AG04449 (cell line): ENCODE measurements around the gene SOCS3.
"Not testable (repeated sequence)": the region's sequence is repeated elsewhere in the genome, so short reads cannot be mapped to it uniquely, and the experiment has no call there.

Experiments
- CTCF ChIA-PET: fragments of 350-600 bp; formaldehyde crosslinking; extraction: SDS; loops from one replicate; lab custom pipeline; 2021; ENCODE audit warnings: antibody characterized with exemption; lab: Yijun Ruan, JAX
- POLR2A ChIA-PET: fragments of 400-600, 350-600 bp; formaldehyde crosslinking; extraction: SDS; loops from one replicate; lab custom pipeline; 2020; ENCODE audit warnings: antibody characterized with exemption, inconsistent platforms; lab: Yijun Ruan, JAX
- DNase-seq: peaks from one replicate; pipeline ENCODE4 v3.0.0-alpha.2; 2010; ENCODE audit warnings: low read depth, low spot score
- H3K4me3 ChIP-seq: 2 replicates; pipeline ENCODE4 v1.5.1; 2011; ENCODE audit warnings: low read depth, mild to moderate bottlenecking, control low read depth, low read length
- TF ChIP-seq, protein P1 (sequence below): IDR thresholded peaks from one replicate; pipeline ENCODE4 v1.5.1; 2011; ENCODE audit warnings: mild to moderate bottlenecking, moderate library complexity, low read length, control low read depth, inconsistent platforms; ENCODE audit not compliant: insufficient read depth; ENCODE audit errors: missing control alignments

The SOCS3 gene

DNA sequence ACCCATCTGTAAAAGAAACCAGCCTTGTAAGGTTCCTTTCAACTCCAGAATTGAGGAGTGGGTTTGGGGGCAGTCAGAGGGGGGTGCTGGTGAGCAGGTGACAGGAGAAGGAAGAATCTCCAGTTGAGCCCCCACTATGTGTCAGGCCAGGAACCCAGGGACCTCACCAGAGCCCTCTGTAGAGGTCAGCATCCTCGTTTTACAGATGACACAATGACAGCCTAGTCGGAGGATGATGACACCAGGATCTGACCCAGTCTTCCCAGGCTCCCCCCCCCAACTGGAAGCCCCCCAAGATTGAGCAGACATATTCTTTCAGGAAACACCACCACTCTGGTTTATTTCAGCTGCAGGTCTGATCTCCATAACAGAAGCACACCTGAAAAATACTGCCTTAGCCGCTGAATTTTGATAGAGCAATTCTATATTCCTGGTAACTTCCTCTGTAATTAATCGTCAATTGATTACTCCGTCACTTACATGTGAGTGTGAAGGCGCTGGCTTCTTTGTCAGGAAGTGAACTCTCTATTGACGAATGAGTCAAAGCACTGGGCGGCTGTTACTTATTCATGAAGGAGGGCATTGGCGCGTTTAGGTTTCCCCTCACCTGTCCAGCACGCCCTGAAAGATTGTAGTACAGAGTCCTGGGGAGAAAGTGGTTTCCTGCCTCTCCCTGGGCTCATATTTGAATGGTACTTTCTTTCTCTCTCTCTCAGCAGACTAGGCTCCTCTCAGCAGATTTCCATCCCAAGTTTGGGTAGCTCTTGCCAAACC, 21.2 kb downstream of the SOCS3 start:
- CTCF ChIA-PET: interaction anchor here (1.0 to 1.4 kb wide), 3 partner anchors 10 to 22 kb away, joined by 4 to 6 read pairs (median 4); no protein-coding TSS in a partner anchor
- H3K4me3 ChIP-seq: no peak overlapping the region
- POLR2A ChIA-PET: no interaction called here
- TF ChIP-seq, protein P1, sequence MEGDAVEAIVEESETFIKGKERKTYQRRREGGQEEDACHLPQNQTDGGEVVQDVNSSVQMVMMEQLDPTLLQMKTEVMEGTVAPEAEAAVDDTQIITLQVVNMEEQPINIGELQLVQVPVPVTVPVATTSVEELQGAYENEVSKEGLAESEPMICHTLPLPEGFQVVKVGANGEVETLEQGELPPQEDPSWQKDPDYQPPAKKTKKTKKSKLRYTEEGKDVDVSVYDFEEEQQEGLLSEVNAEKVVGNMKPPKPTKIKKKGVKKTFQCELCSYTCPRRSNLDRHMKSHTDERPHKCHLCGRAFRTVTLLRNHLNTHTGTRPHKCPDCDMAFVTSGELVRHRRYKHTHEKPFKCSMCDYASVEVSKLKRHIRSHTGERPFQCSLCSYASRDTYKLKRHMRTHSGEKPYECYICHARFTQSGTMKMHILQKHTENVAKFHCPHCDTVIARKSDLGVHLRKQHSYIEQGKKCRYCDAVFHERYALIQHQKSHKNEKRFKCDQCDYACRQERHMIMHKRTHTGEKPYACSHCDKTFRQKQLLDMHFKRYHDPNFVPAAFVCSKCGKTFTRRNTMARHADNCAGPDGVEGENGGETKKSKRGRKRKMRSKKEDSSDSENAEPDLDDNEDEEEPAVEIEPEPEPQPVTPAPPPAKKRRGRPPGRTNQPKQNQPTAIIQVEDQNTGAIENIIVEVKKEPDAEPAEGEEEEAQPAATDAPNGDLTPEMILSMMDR: no peak
- DNase-seq: no peak

DNA sequence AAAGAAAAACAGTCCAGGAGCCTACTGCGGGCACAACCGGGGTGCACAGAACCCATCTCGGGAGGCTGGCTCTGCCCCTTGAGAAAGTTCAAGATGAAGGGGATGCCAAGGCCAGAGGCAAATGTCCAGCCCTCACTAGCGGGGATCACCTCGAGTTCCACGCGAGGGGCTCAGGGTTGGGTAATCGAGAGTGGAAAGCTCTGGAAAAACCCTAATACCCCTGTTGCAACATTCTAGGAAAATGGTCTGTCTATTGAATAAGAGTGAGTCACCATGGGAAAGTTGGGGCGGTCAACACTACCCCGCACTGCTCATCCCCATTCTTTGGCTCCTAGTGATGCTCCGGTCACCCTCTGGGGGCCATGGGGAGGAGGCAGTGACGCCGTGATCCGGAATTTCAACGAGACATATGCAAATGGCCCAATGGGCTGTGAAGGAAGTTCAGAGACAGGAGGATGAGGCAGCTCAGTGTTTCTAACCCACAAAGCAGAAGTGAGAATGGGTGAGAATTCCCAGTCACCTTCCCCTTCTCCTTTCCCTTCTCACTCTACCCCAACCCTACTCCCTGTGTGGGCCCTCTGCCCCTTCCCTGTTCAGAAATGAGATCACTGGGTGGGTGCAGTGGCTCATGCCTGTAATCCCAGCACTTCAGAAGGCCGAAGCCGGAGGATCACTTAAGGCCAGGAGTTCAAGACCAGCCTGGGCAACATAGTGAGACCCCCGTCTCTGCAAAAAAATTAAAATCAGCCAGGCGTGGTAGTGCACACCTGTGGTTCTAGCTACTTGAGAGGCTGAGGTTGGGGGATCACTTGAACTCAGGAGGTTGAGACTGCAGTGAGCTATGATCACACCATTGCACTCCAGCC, 22.4 kb downstream of the SOCS3 start:
- ChIA-PET POLR2A (interaction anchor here (0.5 to 0.8 kb wide), 2 partner anchors 19 to 84 kb away, joined by 3 read pairs; no protein-coding TSS in a partner anchor), CTCF (interaction anchor here (1.0 to 1.4 kb wide), 2 partner anchors 11 to 24 kb away, joined by 4 to 6 read pairs; no protein-coding TSS in a partner anchor)
- no peak for DNase-seq
- TF ChIP-seq, protein P1: no peak
- H3K4me3 ChIP-seq: no peak overlapping the region

DNA sequence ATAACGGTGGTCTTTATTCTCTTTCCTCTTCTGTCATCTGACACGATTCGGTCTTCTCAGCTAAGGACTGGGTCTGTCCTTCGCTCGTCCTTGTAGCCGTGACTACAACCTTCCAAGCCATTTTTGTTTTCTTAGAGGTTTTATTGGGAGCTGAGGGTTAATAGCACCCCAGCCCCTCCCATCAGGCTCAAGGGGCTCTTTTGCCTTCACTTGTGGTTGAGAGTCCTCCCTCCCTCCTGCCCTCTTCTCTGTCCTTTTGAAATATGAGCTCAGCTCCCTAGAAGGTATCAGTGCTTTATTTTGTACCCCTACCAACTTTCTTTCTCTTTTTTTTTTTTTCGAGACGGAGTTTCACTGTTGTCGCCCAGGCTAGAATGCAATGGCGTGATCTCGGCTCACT, 24.7 kb downstream of the SOCS3 start:
- DNase-seq: no peak
- no peak overlapping the region for H3K4me3 ChIP-seq
- ChIA-PET POLR2A (interaction anchor here (0.9 to 2.4 kb wide), 4 partner anchors 16 to 25 kb away, joined by 3 to 9 read pairs (median 4); partner anchors contain the start of gene SOCS3), CTCF (interaction anchor here (0.9 to 2.7 kb wide), 7 partner anchors 8 to 87 kb away, joined by 3 to 15 read pairs (median 5); no protein-coding TSS in a partner anchor)
- TF ChIP-seq, protein P1: no peak

DNA sequence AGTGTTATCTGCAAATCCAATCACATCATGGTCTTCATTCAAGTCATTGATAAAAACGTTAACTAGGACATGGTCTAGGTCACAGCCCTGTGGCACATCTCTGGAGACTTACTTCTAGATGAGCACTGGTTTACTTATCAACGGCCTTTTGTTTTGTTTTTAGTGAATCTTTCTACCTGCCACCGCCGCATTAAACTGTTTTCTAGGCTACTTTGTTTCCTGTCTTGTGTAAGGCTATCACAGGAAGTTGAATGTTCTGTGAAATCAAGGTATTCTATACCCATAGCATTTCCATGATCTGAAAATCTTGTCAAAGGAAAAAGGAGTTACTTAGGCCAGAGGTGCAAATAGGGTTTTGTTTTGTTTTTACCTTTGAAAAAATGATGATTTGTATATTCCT, 26.9 kb downstream of the SOCS3 start:
- CTCF ChIA-PET: no interaction called here
- TF ChIP-seq, protein P1: no peak
- no peak for DNase-seq
- H3K4me3 ChIP-seq: no peak overlapping the region
- POLR2A ChIA-PET: no interaction called here

DNA sequence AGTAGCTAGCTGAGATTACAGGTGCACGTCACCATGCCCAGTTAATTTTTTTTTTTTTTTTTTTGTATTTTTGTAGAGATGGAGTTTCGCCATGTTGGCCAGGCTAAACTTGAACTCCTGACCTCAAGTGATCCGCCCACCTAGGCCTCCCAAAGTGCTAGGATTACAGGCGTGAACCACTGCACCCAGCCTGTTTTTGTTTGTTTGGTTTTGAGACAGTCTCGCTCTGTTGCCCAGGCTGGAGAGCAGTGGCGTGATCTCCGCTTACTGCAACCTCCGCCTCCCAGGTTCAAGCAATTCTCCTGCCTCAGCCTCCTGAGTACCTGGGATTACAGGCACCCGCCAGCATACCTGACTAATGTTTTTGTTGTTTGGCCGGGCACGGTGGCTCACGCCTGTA, 28.5 kb downstream of the SOCS3 start:
- DNase-seq, H3K4me3 ChIP-seq, CTCF ChIA-PET: not testable (repeated sequence)
- POLR2A ChIA-PET: interaction anchor here (0.6 kb wide), 1 partner anchor 14 kb away, joined by 3 read pairs; no protein-coding TSS in a partner anchor

DNA sequence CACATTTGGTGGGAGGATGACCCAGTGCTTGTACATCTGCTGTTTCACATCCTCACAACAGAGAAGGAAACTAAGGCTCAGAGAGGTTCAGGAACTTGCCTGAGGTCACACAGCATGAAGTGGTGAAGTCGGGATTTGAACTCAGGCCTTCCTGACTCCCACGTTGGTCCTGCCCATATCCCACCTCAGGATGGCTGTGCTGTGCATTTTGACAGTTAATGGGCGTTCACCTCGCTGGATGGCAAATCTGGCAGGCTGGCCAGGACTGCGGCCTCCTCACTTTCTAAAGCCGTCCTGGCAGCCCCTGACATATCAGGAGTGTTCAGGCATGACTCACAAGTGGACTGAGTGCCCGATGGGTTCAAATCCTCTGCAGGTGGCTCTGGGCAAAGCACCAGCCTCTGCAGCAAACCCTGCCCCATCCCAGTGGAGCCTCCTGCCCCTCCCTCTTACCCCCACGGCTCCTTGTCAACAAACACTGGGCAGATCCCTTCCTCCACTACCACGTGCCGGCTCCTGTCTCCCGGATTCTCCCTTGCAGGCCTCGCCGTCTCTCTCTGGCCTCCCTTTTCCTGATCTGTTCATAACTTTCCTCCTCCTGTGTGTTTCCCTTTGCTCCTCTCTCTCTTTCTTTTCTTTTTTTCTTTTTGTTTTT, 29.2 kb downstream of the SOCS3 start:
- ChIA-PET POLR2A (interaction anchor here (0.5 to 2.5 kb wide), 3 partner anchors 14 to 109 kb away, joined by 3 to 9 read pairs (median 4); partner anchors contain the start of gene SOCS3), CTCF (interaction anchor here (1.3 kb wide), 1 partner anchor 14 kb away, joined by 3 read pairs; no protein-coding TSS in a partner anchor)
- TF ChIP-seq, protein P1: no peak
- DNase-seq: no peak
- H3K4me3 ChIP-seq: no peak overlapping the region
